ENCODE data around the gene CELA3B.
"Not testable (repeated sequence)": the region's sequence is repeated elsewhere in the genome, so short reads cannot be mapped to it uniquely, and the experiment has no call there.

Gene CELA3B

DNA sequence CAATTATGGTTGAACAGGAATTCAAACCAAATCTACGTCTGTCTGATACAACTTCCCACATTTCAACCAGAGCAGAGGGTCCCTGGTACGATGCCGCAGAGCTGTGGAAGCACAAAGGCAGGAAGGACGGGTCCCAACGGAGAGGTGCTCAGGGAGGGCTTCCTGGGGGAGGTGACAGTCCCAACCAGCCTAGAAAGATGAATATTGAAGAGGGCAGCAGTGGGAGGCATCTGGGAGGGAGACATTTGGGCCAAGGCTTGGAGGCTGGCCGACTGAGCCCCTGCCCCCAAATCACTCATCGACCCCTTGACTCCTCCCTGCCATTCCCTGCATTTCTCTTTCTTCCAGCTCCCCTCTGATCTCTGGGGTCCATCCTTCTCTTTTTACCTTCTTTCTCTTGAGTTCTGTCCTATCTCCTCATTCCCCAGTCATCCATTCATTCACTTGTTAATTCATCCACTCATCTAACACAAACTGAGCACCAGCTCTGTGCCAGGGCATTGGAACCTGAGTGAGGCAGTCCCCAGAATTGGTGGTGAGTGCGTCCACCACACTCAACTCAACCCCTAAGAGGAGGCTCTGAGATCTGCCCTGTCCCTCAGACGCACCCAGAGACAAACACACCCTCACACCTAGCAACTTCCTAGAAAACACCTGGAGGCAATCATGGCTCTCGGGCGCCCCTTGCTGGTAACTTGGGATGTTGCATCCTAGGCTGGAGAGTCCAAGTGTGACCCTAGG, 13.2 kb upstream of the CELA3B start:
- Histone ChIP-seq H3K36me3 (ENCODE audit: control insufficient read depth, insufficient read depth, low read length) (no peaks in the 10 kb centered on the region), H3K9ac (ENCODE audit: low read depth, low read length) (no peak overlapping the region), H3K4me3 (ENCODE audit: low read depth, low read length) (0 out of 2 replicates have a peak overlapping the region, but pooled peaks have one; percentile 11), H3K27ac (ENCODE audit: low read depth, low read length) (no peak overlapping the region), H3K9me3 (ENCODE audit: control insufficient read depth, insufficient read depth, low read length) (no peaks in the 10 kb centered on the region), H3K4me1 (ENCODE audit: control insufficient read depth, insufficient read depth, low read length) (peaks cover 6% of the 10 kb centered on the region), H3K27me3 (ENCODE audit: control insufficient read depth, insufficient read depth, low read length) (no peaks in the 10 kb centered on the region)

DNA sequence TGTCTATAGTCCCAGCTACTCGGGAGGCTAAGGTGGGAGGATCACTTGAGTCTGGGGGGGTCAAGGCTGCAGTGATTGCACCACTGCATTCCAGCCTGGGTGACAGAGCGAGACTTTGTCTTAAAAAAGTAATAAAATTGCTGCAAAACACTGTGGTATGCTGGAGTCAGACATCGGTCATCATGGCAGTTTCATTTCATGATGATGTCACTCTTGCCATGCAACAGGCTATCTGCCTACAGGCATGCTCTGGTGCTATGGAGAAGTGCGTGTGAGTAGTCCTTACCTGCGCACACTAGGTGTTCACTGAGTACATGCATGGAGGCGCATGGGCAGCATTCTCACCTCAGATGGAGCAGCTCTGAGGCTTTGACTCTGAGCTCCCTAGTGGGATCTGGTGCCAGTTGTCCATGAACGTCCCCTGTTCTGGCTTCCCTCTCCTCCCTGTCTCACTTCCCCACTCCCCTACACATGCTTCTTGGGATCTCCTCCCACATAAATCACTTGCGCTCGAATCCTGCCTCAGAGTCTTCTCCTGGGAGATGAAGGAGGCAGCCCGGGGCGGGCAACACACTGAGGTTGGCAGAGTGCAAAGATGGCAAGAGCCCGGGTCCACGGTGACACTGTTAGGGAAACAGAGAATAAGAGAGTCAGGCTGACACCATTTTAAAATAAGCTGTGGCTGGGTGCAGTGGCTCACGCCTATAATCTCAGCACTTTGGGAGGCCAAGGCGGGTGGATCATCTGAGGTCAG, 10.4 kb upstream of the CELA3B start:
- H3K9me3 ChIP-seq (ENCODE audit: control insufficient read depth, insufficient read depth, low read length), result no peaks in the 10 kb centered on the region
- no peak overlapping the region for H3K27ac ChIP-seq (ENCODE audit: low read depth, low read length)
- no peak overlapping the region for H3K9ac ChIP-seq (ENCODE audit: low read depth, low read length)

DNA sequence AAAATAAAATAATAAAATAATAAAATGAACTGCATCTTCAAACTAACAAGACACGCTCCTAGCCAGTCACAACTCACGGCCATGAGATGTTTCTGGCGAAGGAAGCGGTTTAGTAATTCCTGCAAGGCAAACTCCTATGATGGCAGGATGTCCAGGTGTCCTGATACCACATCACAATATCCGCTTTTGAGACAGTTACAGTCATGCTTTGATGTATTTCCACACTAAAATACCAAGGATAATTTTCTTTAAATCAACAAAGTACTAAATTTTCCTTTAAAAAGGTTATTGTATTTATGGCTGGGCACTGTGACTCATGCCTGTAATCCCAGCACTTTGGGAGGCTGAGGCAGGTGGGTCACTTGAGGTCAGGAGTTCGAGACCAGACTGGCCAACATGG, 9.6 kb upstream of the CELA3B start:
- H3K27ac ChIP-seq (ENCODE audit: low read depth, low read length); H3K4me3 ChIP-seq (ENCODE audit: low read depth, low read length); H3K9me3 ChIP-seq (ENCODE audit: control insufficient read depth, insufficient read depth, low read length); H3K27me3 ChIP-seq (ENCODE audit: control insufficient read depth, insufficient read depth, low read length); H3K9ac ChIP-seq (ENCODE audit: low read depth, low read length); H3K4me1 ChIP-seq (ENCODE audit: control insufficient read depth, insufficient read depth, low read length); H3K36me3 ChIP-seq (ENCODE audit: control insufficient read depth, insufficient read depth, low read length): not testable (repeated sequence)

More for the DNA sequence above, 10.4 kb upstream of the CELA3B start:
- Histone ChIP-seq H3K4me3 (ENCODE audit: low read depth, low read length) (no peak overlapping the region), H3K27me3 (ENCODE audit: control insufficient read depth, insufficient read depth, low read length) (no peaks in the 10 kb centered on the region), H3K36me3 (ENCODE audit: control insufficient read depth, insufficient read depth, low read length) (no peaks in the 10 kb centered on the region), H3K4me1 (ENCODE audit: control insufficient read depth, insufficient read depth, low read length) (peaks cover 6% of the 10 kb centered on the region)

DNA sequence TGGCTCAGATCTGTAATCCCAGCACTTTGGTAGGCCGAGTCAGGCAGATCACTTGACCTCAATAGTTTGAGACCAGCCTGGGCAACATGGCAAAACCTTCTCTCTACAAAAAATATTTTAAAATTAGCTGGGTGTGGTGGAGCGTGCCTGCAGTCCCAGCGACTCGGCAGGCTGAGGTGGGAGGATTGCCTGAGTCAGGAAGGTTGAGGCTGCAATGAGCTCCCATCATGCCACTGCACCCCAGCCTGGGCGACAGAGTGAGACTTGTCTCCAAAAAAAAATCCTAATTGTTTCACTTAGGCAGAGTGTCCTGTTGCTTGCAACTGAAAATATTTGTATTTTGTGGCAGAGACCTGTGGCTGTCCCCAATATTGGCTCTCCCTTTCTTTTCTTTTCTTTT, 7.8 kb upstream of the CELA3B start:
- H3K27me3 ChIP-seq (ENCODE audit: control insufficient read depth, insufficient read depth, low read length); H3K36me3 ChIP-seq (ENCODE audit: control insufficient read depth, insufficient read depth, low read length); H3K4me1 ChIP-seq (ENCODE audit: control insufficient read depth, insufficient read depth, low read length); H3K27ac ChIP-seq (ENCODE audit: low read depth, low read length); H3K4me3 ChIP-seq (ENCODE audit: low read depth, low read length); H3K9me3 ChIP-seq (ENCODE audit: control insufficient read depth, insufficient read depth, low read length); H3K9ac ChIP-seq (ENCODE audit: low read depth, low read length): not testable (repeated sequence)

DNA sequence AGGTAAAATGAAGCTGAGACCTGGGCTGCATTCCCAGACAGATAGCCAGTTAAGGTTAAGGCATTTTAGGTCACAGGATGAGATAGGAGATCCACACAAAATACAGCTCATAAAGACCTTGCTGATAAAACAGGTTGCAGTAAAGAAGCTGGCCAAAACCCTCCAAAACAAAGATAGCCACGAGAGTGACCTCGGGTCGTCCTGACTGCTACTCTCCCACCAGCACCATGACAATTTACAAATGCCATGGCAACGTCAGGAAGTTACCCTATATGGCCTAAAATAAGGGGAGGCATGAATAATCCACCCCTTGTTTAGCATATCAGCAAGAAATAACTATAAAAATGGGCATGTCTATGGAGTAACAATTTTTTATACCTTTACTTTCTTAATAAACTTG, 6.3 kb upstream of the CELA3B start:
- H3K9ac ChIP-seq (ENCODE audit: low read depth, low read length); H3K27me3 ChIP-seq (ENCODE audit: control insufficient read depth, insufficient read depth, low read length); H3K9me3 ChIP-seq (ENCODE audit: control insufficient read depth, insufficient read depth, low read length); H3K27ac ChIP-seq (ENCODE audit: low read depth, low read length); H3K4me1 ChIP-seq (ENCODE audit: control insufficient read depth, insufficient read depth, low read length); H3K4me3 ChIP-seq (ENCODE audit: low read depth, low read length); H3K36me3 ChIP-seq (ENCODE audit: control insufficient read depth, insufficient read depth, low read length): not testable (repeated sequence)

DNA sequence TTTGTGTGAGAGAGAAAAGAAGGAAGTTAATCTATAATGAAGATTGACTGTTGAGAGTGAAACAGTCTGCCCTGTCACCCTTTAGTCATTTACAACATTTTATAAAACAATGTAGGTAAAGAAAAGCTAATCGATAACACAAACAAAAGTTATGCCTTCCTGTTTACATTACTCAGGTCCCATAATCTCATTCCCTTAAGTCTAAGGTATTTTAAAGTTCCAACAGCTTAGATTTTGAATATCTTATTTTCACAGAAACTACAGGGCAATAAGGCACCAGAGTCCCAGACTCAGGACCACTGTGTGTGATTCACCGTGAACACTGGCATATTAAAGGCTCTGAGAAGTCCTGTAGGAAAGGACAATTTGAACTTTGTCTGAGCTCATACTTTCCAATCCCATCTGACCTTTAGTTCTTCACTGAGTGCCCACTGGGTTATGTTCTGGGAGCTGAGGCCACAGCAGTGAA, 3.8 kb upstream of the CELA3B start:
- H3K27ac ChIP-seq (ENCODE audit: low read depth, low read length), result peak overlapping the region; percentile 58
- not testable (repeated sequence) for H3K9me3 ChIP-seq (ENCODE audit: control insufficient read depth, insufficient read depth, low read length); H3K4me3 ChIP-seq (ENCODE audit: low read depth, low read length); H3K4me1 ChIP-seq (ENCODE audit: control insufficient read depth, insufficient read depth, low read length); H3K9ac ChIP-seq (ENCODE audit: low read depth, low read length); H3K36me3 ChIP-seq (ENCODE audit: control insufficient read depth, insufficient read depth, low read length); H3K27me3 ChIP-seq (ENCODE audit: control insufficient read depth, insufficient read depth, low read length)

DNA sequence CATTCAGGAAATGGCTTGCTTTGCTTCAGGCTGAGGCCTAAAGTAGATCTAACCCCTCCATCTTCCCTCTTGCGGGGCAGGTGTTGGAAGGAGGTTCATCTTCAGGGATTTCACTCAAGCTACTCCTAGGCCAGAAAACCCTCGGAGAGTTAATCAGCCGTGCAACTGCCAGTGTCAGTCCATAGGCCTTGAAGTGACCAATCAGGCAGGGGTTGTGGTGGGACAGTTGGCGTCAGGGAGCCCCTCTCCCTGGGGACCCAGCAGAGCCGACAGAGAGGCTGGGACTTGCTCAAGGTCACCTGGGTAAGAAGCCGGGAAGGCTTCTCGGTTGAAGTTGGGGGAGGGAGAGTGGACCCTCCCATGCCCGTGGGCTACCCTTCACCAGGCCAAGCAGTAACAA, 2.9 kb upstream of the CELA3B start:
- H3K36me3 ChIP-seq (ENCODE audit: control insufficient read depth, insufficient read depth, low read length); H3K27ac ChIP-seq (ENCODE audit: low read depth, low read length); H3K27me3 ChIP-seq (ENCODE audit: control insufficient read depth, insufficient read depth, low read length); H3K4me1 ChIP-seq (ENCODE audit: control insufficient read depth, insufficient read depth, low read length); H3K9ac ChIP-seq (ENCODE audit: low read depth, low read length); H3K4me3 ChIP-seq (ENCODE audit: low read depth, low read length); H3K9me3 ChIP-seq (ENCODE audit: control insufficient read depth, insufficient read depth, low read length): not testable (repeated sequence)

DNA sequence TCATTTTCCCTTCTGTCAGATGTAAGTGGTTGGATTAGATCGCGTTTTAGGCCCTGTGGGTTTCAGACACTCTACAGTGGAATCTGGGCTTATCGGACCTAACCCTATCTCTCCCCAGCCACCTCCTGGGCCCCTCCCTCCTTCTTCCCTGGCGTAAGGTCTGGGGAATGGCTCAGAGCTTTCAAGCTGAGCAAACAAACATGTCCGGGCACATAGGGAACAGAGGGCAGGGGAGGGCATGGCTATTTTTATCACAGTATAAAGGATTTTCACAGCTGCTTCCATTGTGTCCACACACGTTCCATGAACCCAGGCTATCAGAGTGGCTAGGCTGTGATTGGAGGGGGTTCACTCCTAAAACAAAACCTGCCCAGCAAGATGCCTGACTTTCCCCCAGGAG, 2.1 kb upstream of the CELA3B start:
- H3K27me3 ChIP-seq (ENCODE audit: control insufficient read depth, insufficient read depth, low read length); H3K4me3 ChIP-seq (ENCODE audit: low read depth, low read length); H3K27ac ChIP-seq (ENCODE audit: low read depth, low read length); H3K9me3 ChIP-seq (ENCODE audit: control insufficient read depth, insufficient read depth, low read length); H3K36me3 ChIP-seq (ENCODE audit: control insufficient read depth, insufficient read depth, low read length); H3K9ac ChIP-seq (ENCODE audit: low read depth, low read length); H3K4me1 ChIP-seq (ENCODE audit: control insufficient read depth, insufficient read depth, low read length): not testable (repeated sequence)

DNA sequence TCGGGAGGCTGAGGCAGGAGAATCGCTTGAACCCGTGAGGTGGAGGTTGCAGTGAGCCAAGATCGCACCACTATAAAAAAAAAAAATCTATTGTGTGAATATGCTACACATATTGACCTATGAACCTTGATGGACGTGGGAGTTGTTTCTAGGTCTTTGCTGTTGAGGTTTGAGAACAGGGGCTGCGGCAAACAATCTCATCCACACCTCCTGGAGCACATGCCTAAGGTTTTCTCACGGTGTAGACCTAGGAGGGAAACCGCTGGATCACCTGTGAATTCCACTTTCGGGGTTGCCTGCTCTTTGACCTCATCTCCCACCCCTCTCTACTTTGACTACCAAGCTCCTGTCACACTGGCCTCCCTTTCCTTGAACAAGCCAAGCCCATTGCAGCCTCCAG, 1.5 kb upstream of the CELA3B start:
- not testable (repeated sequence) for H3K4me3 ChIP-seq (ENCODE audit: low read depth, low read length); H3K9ac ChIP-seq (ENCODE audit: low read depth, low read length); H3K9me3 ChIP-seq (ENCODE audit: control insufficient read depth, insufficient read depth, low read length); H3K27me3 ChIP-seq (ENCODE audit: control insufficient read depth, insufficient read depth, low read length); H3K36me3 ChIP-seq (ENCODE audit: control insufficient read depth, insufficient read depth, low read length); H3K27ac ChIP-seq (ENCODE audit: low read depth, low read length); H3K4me1 ChIP-seq (ENCODE audit: control insufficient read depth, insufficient read depth, low read length)

DNA sequence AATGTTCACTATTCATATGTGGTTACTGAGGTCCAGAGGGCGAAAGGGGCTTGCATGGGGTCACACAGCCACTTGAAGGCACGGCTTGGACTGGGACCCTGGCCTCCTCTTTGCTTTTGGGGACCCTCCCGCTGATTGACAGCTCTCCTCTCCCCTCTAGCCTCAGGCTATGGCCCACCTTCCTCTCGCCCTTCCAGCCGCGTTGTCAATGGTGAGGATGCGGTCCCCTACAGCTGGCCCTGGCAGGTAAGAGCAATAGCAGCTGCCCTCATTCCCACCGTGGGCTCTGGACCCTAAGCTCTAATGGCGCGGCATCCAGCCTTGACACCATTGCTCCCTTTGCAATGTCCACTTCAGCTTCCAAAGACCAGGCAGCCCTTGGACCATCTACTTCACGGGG, 1.4 kb downstream of the CELA3B start:
- not testable (repeated sequence) for H3K9ac ChIP-seq (ENCODE audit: low read depth, low read length); H3K4me3 ChIP-seq (ENCODE audit: low read depth, low read length); H3K27ac ChIP-seq (ENCODE audit: low read depth, low read length); H3K27me3 ChIP-seq (ENCODE audit: control insufficient read depth, insufficient read depth, low read length); H3K9me3 ChIP-seq (ENCODE audit: control insufficient read depth, insufficient read depth, low read length); H3K36me3 ChIP-seq (ENCODE audit: control insufficient read depth, insufficient read depth, low read length); H3K4me1 ChIP-seq (ENCODE audit: control insufficient read depth, insufficient read depth, low read length)

DNA sequence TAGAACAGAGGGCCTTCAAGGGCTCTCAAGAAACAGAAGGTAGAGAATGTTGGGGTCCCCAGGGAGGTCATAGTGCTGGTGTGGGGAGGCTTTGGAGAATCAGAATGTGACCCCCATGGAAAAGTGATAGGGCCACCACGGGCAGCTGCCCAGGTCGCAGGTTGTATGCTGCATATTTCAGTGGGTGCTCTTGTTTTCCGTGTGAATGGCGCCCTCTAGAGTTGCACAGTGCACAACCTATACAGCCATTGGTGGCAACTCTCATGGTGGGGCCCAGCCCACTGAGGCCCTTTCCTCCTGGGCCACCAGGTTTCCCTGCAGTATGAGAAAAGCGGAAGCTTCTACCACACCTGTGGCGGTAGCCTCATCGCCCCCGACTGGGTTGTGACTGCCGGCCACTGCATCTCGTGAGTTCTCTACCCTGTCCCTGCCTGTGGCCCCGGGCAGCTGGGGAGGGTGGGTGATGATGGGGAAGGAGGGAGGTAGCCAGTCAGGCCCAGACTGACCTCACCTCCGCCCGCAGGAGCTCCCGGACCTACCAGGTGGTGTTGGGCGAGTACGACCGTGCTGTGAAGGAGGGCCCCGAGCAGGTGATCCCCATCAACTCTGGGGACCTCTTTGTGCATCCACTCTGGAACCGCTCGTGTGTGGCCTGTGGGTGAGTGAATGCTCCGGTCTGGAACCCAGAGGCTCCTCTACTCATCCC, 3.8 kb downstream of the CELA3B start:
- H3K9me3 ChIP-seq (ENCODE audit: control insufficient read depth, insufficient read depth, low read length); H3K27me3 ChIP-seq (ENCODE audit: control insufficient read depth, insufficient read depth, low read length); H3K4me3 ChIP-seq (ENCODE audit: low read depth, low read length); H3K27ac ChIP-seq (ENCODE audit: low read depth, low read length); H3K36me3 ChIP-seq (ENCODE audit: control insufficient read depth, insufficient read depth, low read length); H3K4me1 ChIP-seq (ENCODE audit: control insufficient read depth, insufficient read depth, low read length); H3K9ac ChIP-seq (ENCODE audit: low read depth, low read length): not testable (repeated sequence)
